HepG2 (cell line): ENCODE data around the gene RSBN1. TPM values are rescaled to one million over a fixed set of nuclear protein-coding genes. Genes with fewer than 3 reads are reported as not detected.

Experiments used
- ATAC-seq: fragments of 200-7000 bp; cut with Tn5 transposase; 3 replicates; pipeline ENCODE4 v1.9.1; 2020; ENCODE audit warnings: mild to moderate bottlenecking, moderate library complexity
- BruUV-seq: library from RNA; stranded (reverse); fragments of 400-500 nt; replicated peaks from 2 replicates; lab custom pipeline; 2021; lab: Mats Ljungman, UMichigan
- CTCF ChIA-PET: fragments of 300-600 bp; formaldehyde crosslinking; extraction: SDS; loops from one replicate; lab custom pipeline; 2021; ENCODE audit warnings: low total read pairs, inconsistent platforms, low intra/inter-chr PET ratio; lab: Yijun Ruan, JAX
- POLR2A ChIA-PET: fragments of 350-600 bp; sonication (Branson Sonifier 250); formaldehyde crosslinking; loops from one replicate; lab custom pipeline; 2020; ENCODE audit warnings: antibody characterized with exemption, inconsistent platforms; lab: Yijun Ruan, JAX
- DNase-seq: peaks from one replicate; pipeline ENCODE4 v3.0.0-alpha.2; 2015; ENCODE audit warnings: low spot score
- FAIRE-seq: peaks from 3 replicates; lab custom pipeline; 2011; peaks lifted over from hg19 to GRCh38; lab: Jason Lieb, UNC
- H2AFZ ChIP-seq: one replicate; pipeline ENCODE4 v1.6.1; 2011; ENCODE audit warnings: low read length, inconsistent platforms
- H3K27ac ChIP-seq: fragments of 300-600 bp; 3 replicates; pipeline ENCODE4 v1.8.0; 2011; ENCODE audit warnings: mixed run types, mild to moderate bottlenecking, mixed read lengths, low read length, inconsistent platforms; ENCODE audit not compliant: insufficient read depth; ENCODE audit errors: extremely low read length
- H3K27me3 ChIP-seq, 2 experiments: fragments of 200-600 bp in 1 of 2; 2 replicates in 1 of 2; 3 replicates in 1 of 2; pipeline versions ENCODE4 v1.6.0 to v1.8.0; 2011; ENCODE audit warnings: low read length in 2 of 2, mild to moderate bottlenecking in 2 of 2, moderate library complexity in 2 of 2, inconsistent platforms in 1 of 2; ENCODE audit not compliant: insufficient read depth in 2 of 2, control insufficient read depth in 1 of 2
- H3K36me3 ChIP-seq, 2 experiments: fragments of 200-600 bp in 1 of 2; replicated peaks in 1 of 2; 2 replicates in 1 of 2; 3 replicates in 1 of 2; pipeline versions ENCODE4 v1.5.1 to v1.8.0; 2011; ENCODE audit warnings: low read length in 2 of 2, inconsistent platforms in 1 of 2; ENCODE audit not compliant: insufficient read depth in 2 of 2, control insufficient read depth in 1 of 2
- H3K4me1 ChIP-seq: 2 replicates; pipeline ENCODE4 v1.5.1; 2012; ENCODE audit warnings: low read length, inconsistent platforms; ENCODE audit not compliant: insufficient read depth
- H3K4me2 ChIP-seq: 2 replicates; pipeline ENCODE4 v1.6.0; 2011; ENCODE audit warnings: low read depth, low read length, inconsistent platforms
- H3K4me3 ChIP-seq, 3 experiments: fragments of 200-600 bp in 1 of 3; sonication (generic), shearing (Covaris generic) in 1 of 3; replicated peaks in 1 of 3; 2 replicates each; pipeline ENCODE4 v1.5.1; 2011 to 2016; ENCODE audit warnings: low read length in 3 of 3, inconsistent platforms in 2 of 3, low read depth in 2 of 3, mild to moderate bottlenecking in 2 of 3, control low read depth in 1 of 3, mixed read lengths in 1 of 3; ENCODE audit not compliant: insufficient read depth in 1 of 3
- H3K79me2 ChIP-seq: one replicate; pipeline ENCODE4 v1.6.1; 2011; ENCODE audit warnings: low read length, inconsistent platforms; ENCODE audit not compliant: insufficient read depth
- H3K9ac ChIP-seq: 2 replicates; pipeline ENCODE4 v1.6.0; 2011; ENCODE audit warnings: mild to moderate bottlenecking, low read depth, low read length, inconsistent platforms; ENCODE audit not compliant: insufficient read depth
- H3K9me3 ChIP-seq: 2 replicates; pipeline ENCODE4 v1.5.1; 2012; ENCODE audit warnings: mild to moderate bottlenecking, low read length
- H4K20me1 ChIP-seq: 2 replicates; pipeline ENCODE4 v1.6.0; 2011; ENCODE audit warnings: inconsistent platforms, mild to moderate bottlenecking, low read length, moderate library complexity; ENCODE audit not compliant: insufficient read depth
- CCAR2 ChIP-seq: fragments of 200-400 bp; formaldehyde crosslinking; optimal IDR thresholded peaks from 2 replicates; pipeline ENCODE3; 2018; ENCODE audit warnings: low read depth, mild to moderate bottlenecking, low read length, moderate library complexity
- IRX3 ChIP-seq: sonication (generic); formaldehyde crosslinking; IDR thresholded peaks from 2 replicates; pipeline ENCODE4 v1.8.1; 2023; ENCODE audit warnings: mild to moderate bottlenecking, low read depth, missing genetic modification reagents, borderline replicate concordance
- MEIS2 ChIP-seq: sonication (generic); formaldehyde crosslinking; IDR thresholded peaks from 2 replicates; pipeline ENCODE4 v1.9.0; 2021; ENCODE audit warnings: mild to moderate bottlenecking, missing genetic modification reagents
- MTA1 ChIP-seq: sonication (generic); formaldehyde crosslinking; IDR thresholded peaks from 2 replicates; pipeline ENCODE4 v1.4.0; 2020; ENCODE audit warnings: missing genetic modification reagents, mild to moderate bottlenecking, borderline replicate concordance
- RFX3 ChIP-seq: IDR thresholded peaks from 2 replicates; pipeline ENCODE4 v1.6.1; 2016; ENCODE audit warnings: missing biosample characterization, missing genetic modification reagents
- SRY ChIP-seq: sonication (generic); formaldehyde crosslinking; IDR thresholded peaks from 2 replicates; pipeline ENCODE4 v1.8.0; 2022; ENCODE audit warnings: mild to moderate bottlenecking, missing genetic modification reagents
- ZBTB1 ChIP-seq: sonication (generic); formaldehyde crosslinking; IDR thresholded peaks from 2 replicates; pipeline ENCODE4 v1.4.0; 2020; ENCODE audit warnings: missing genetic modification reagents, borderline replicate concordance
- ZBTB3 ChIP-seq: sonication (generic); formaldehyde crosslinking; IDR thresholded peaks from 2 replicates; pipeline ENCODE4 v1.4.0; 2020; ENCODE audit warnings: low read depth, mild to moderate bottlenecking, moderate library complexity, missing genetic modification reagents, borderline replicate concordance
- ZFAT ChIP-seq: sonication (generic); formaldehyde crosslinking; conservative IDR thresholded peaks from 2 replicates; pipeline ENCODE4 v1.8.1; 2023; ENCODE audit warnings: missing genetic modification reagents, inconsistent platforms
- ZNF251 ChIP-seq: sonication (generic); formaldehyde crosslinking; IDR thresholded peaks from 2 replicates; pipeline ENCODE4 v1.9.0; 2021; ENCODE audit warnings: mild to moderate bottlenecking, missing genetic modification reagents
- ZNF552 ChIP-seq: sonication (generic); formaldehyde crosslinking; IDR thresholded peaks from 2 replicates; pipeline ENCODE4 v1.9.0; 2022; ENCODE audit warnings: missing genetic modification reagents, mild to moderate bottlenecking, borderline replicate concordance
- WGBS: methylation state at CpG from one replicate; pipeline ENCODE4 v1.1.6; 2017; ENCODE audit warnings: low lambda C conversion rate; 5-methylcytosine and 5-hydroxymethylcytosine counted together
- in situ Hi-C: cut with HindIII; loops from 2 replicates; pipeline ENCODE4 v1.10.0; 2017; ENCODE audit warnings: low pct_unique_long_range_greater_than_20kb; ENCODE audit not compliant: extremely low pct_ligation_motif_present
- intact Hi-C: fragments of 100-400 bp; cut with micrococcal nuclease; formaldehyde crosslinking; loops from one replicate; pipeline ENCODE4 v1.10.0; 2022; ENCODE audit not compliant: unreplicated experiment
- polyA plus RNA-seq, 8 experiments: library from polyadenylated mRNA; depleted of rRNA in 3 of 8; stranded (reverse) in 7 of 8; unstranded in 1 of 8; fragments of >200 nt; fragmentation: Illumina TruSeq in 4 of 8; extraction: Trizol in 4 of 8; gene quantifications; 2 replicates each; pipeline versions ENCODE4 v1.2.1 to v1.2.3, GENCODE V29; 2011 to 2016; ENCODE audit warnings: low read depth in 4 of 8, missing spikeins in 1 of 8, mixed read lengths in 1 of 8; ENCODE audit not compliant: insufficient read depth in 1 of 8
- total RNA-seq, 5 experiments: library from RNA; depleted of rRNA; stranded (reverse); fragments of >200 nt; fragmentation: Illumina TruSeq; extraction: Trizol; gene quantifications; 2 replicates each; pipeline ENCODE4 v1.2.3, GENCODE V29; 2016; ENCODE audit warnings: low read depth in 1 of 5
- TF ChIP-seq, protein P1 (sequence below): sonication (generic); formaldehyde crosslinking; IDR thresholded peaks from 2 replicates; pipeline ENCODE4 v1.4.0; 2020; ENCODE audit warnings: missing genetic modification reagents
- TF ChIP-seq, protein P2 (sequence below): sonication (generic); formaldehyde crosslinking; IDR thresholded peaks from 2 replicates; pipeline ENCODE4 v1.5.0; 2020; ENCODE audit warnings: missing genetic modification reagents
- TF ChIP-seq, protein P3 (sequence below): sonication (generic); formaldehyde crosslinking; conservative IDR thresholded peaks from 2 replicates; pipeline ENCODE4 v1.8.0; 2022; ENCODE audit warnings: mild to moderate bottlenecking, moderate library complexity, missing genetic modification reagents

RSBN1 gene
- total and polyA plus RNA-seq, 2 of the 13 experiments (the other 11 are each of a cell fraction or from before 2014, with no cell fraction given): 8.3 to 10.4 TPM

DNA sequence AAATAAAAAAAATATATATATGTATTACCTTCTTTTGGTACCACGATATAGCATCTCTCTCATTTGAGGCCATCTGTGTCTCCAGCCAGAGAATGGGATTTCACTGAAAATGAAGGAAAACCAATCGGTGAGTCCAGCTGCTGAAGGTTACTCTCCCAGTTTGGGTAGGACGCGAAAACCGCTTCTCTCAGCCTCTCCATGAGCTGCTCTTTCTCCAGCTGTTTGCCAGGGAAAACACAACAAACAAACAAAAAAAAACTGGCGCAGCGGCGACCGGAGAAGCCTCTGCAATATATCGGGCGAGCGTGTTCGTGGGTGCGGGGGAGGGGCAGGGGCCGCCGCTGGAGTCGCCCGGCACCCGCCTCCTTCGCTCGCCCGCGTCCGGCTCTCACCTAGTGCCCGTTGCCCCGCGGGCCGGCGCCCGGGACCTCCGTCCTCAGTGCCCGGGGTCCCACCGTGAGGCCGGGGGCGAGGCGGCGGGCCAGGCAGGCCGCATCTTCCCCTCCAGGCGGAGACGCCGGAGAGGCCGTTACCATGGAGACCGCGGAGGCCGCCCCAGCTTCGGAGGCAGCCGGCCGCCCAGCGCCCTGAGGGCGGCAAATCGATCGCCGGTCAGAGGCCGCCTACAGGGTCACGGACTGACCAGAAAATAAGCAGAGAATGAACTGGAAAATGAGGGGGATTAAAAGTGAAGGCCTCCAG is 53.5 kb downstream of the RSBN1 start:
- WGBS: 1% methylated on average over 23 of the region's 55 CpGs
- Histone ChIP-seq H3K4me3 (peak overlapping the region; percentile 85 to 91 (median 91)), H3K27ac (peak overlapping the region; percentile 98), H3K4me2 (peak overlapping the region; percentile 99), H4K20me1 (no peaks in the 10 kb centered on the region), H3K36me3 (peaks cover 0 to 4% of the 10 kb centered on the region in 2 experiments; a peak in 1 of 5 replicates), H2AFZ (peak overlapping the region; percentile 92), H3K79me2 (peaks cover 11% of the 10 kb centered on the region), H3K27me3 (no peaks in the 10 kb centered on the region; a peak in 1 of 5 replicates), H3K9ac (peak overlapping the region; percentile 98), H3K4me1 (peaks cover 35% of the 10 kb centered on the region), H3K9me3 (no peaks in the 10 kb centered on the region)
- in situ Hi-C loops: no loop called here
- DNase-seq (peak; percentile 49), FAIRE-seq (no peak), ATAC-seq (peak; percentile 88)
- CTCF ChIA-PET: no interaction called here
- no TSS peak for BruUV-seq
- intact Hi-C loops: loop anchor here (1.0 kb wide), 1 partner anchor 54 kb away; the partner anchor contains the start of gene RSBN1
- POLR2A ChIA-PET: interaction anchor here (1.0 to 3.4 kb wide), 5 partner anchors 27 to 612 kb away, joined by 3 to 34 read pairs (median 10); partner anchors contain the start of genes AP4B1, HIPK1 and RSBN1
- TF ChIP-seq ZFAT (peak; percentile 72; the same call in 1 of the 2 replicates), MTA1 (0 out of 2 replicates have a peak, but pooled peaks have one; percentile 56), RFX3 (CRISPR knock-in tag) (peak; percentile 70), ZBTB1 (CRISPR knock-in tag) (no peak), IRX3 (CRISPR knock-in tag) (0 out of 2 replicates have a peak, but pooled peaks have one; percentile 48), ZBTB3 (CRISPR knock-in tag) (0 out of 2 replicates have a peak, but pooled peaks have one; percentile 41), SRY (CRISPR knock-in tag) (peak; percentile 50), ZNF552 (CRISPR knock-in tag) (no peak), CCAR2 (no peak), ZNF251 (no peak), MEIS2 (CRISPR knock-in tag) (0 out of 2 replicates have a peak, but pooled peaks have one; percentile 30)
- TF ChIP-seq, protein P1, sequence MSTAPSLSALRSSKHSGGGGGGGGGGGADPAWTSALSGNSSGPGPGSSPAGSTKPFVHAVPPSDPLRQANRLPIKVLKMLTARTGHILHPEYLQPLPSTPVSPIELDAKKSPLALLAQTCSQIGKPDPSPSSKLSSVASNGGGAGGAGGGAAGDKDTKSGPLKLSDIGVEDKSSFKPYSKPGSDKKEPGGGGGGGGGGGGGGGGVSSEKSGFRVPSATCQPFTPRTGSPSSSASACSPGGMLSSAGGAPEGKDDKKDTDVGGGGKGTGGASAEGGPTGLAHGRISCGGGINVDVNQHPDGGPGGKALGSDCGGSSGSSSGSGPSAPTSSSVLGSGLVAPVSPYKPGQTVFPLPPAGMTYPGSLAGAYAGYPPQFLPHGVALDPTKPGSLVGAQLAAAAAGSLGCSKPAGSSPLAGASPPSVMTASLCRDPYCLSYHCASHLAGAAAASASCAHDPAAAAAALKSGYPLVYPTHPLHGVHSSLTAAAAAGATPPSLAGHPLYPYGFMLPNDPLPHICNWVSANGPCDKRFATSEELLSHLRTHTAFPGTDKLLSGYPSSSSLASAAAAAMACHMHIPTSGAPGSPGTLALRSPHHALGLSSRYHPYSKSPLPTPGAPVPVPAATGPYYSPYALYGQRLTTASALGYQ (CRISPR knock-in tag): 0 out of 2 replicates have a peak, but pooled peaks have one; percentile 45
- TF ChIP-seq, protein P2, sequence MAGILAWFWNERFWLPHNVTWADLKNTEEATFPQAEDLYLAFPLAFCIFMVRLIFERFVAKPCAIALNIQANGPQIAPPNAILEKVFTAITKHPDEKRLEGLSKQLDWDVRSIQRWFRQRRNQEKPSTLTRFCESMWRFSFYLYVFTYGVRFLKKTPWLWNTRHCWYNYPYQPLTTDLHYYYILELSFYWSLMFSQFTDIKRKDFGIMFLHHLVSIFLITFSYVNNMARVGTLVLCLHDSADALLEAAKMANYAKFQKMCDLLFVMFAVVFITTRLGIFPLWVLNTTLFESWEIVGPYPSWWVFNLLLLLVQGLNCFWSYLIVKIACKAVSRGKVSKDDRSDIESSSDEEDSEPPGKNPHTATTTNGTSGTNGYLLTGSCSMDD (CRISPR knock-in tag): no peak
- TF ChIP-seq, protein P3, sequence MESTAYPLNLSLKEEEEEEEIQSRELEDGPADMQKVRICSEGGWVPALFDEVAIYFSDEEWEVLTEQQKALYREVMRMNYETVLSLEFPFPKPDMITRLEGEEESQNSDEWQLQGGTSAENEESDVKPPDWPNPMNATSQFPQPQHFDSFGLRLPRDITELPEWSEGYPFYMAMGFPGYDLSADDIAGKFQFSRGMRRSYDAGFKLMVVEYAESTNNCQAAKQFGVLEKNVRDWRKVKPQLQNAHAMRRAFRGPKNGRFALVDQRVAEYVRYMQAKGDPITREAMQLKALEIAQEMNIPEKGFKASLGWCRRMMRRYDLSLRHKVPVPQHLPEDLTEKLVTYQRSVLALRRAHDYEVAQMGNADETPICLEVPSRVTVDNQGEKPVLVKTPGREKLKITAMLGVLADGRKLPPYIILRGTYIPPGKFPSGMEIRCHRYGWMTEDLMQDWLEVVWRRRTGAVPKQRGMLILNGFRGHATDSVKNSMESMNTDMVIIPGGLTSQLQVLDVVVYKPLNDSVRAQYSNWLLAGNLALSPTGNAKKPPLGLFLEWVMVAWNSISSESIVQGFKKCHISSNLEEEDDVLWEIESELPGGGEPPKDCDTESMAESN (CRISPR knock-in tag): no peak
